A549 (cell line): Measurements from ENCODE around the gene ELOVL6. TPM values are rescaled to one million over a fixed set of nuclear protein-coding genes. Genes with fewer than 3 reads are reported as not detected.

Experiments
- ATAC-seq, 2 experiments: fragments of 200-7000 bp in 1 of 2; fragments of >200 bp in 1 of 2; cut with Nextera tagmentation in 1 of 2; cut with Tn5 transposase in 1 of 2; 3 replicates each; pipeline versions ENCODE4 v1.8.0 to v1.9.1; 2018 to 2020; ENCODE audit warnings: mild to moderate bottlenecking in 1 of 2, moderate library complexity in 1 of 2
- CTCF ChIA-PET: fragments of 300-600 bp; sonication (Branson Sonifier 250); formaldehyde crosslinking; extraction: SDS; loops from one replicate; lab custom pipeline; 2021; ENCODE audit warnings: antibody characterized with exemption, inconsistent platforms; lab: Yijun Ruan, JAX
- POLR2A ChIA-PET: fragments of 350-600 bp; formaldehyde crosslinking; extraction: SDS; loops from one replicate; lab custom pipeline; 2021; ENCODE audit warnings: antibody characterized with exemption, inconsistent platforms; lab: Yijun Ruan, JAX
- DNase-seq, 2 experiments: peaks; one replicate each; pipeline versions ENCODE4 v3.0.0 to v3.0.0-alpha.2; 2011 to 2016; ENCODE audit warnings: low read depth in 1 of 2, low spot score in 1 of 2
- FAIRE-seq: peaks from 2 replicates; lab custom pipeline; 2011; peaks lifted over from hg19 to GRCh38; lab: Jason Lieb, UNC
- H3K27ac ChIP-seq, 2 experiments: fragments of >200 bp; sonication (Bioruptor Twin); formaldehyde crosslinking; 3 replicates each; pipeline ENCODE4 v1.5.1; 2016 to 2017
- H3K4me1 ChIP-seq: fragments of >200 bp; sonication (Bioruptor Twin); formaldehyde crosslinking; 3 replicates; pipeline ENCODE4 v1.6.1; 2016
- H3K4me2 ChIP-seq: fragments of >200 bp; sonication (Bioruptor Twin); formaldehyde crosslinking; 3 replicates; pipeline ENCODE4 v1.6.1; 2016
- H3K4me3 ChIP-seq: fragments of >200 bp; sonication (Bioruptor Twin); formaldehyde crosslinking; 3 replicates; pipeline ENCODE4 v1.5.1; 2016
- H3K9me3 ChIP-seq: fragments of >200 bp; sonication (Bioruptor Twin); formaldehyde crosslinking; 3 replicates; pipeline ENCODE4 v1.6.1; 2016
- BHLHE40 ChIP-seq: IDR thresholded peaks from 2 replicates; pipeline ENCODE4 v1.6.1; 2012; ENCODE audit warnings: low read depth, low read length, inconsistent platforms
- CBX2 ChIP-seq: fragments of 200-600 bp; sonication (generic); IDR thresholded peaks from 2 replicates; pipeline ENCODE4 v1.6.1; 2016; ENCODE audit warnings: low read depth, mild to moderate bottlenecking, borderline replicate concordance
- CEBPB ChIP-seq, 2 experiments: fragments of >200 bp in 1 of 2; sonication (Bioruptor Twin) in 1 of 2; formaldehyde crosslinking in 1 of 2; IDR thresholded peaks; 2 replicates each; pipeline ENCODE4 v1.6.1; 2012 to 2016
- CHD2 ChIP-seq: fragments of 150-350 bp; IDR thresholded peaks from 2 replicates; pipeline ENCODE4 v1.6.1; 2014; ENCODE audit warnings: low read length; ENCODE audit not compliant: partially characterized antibody
- EHF ChIP-seq: fragments of 250-450 bp; sonication (Bioruptor Pico); IDR thresholded peaks from 2 replicates; pipeline ENCODE4 v1.5.0; 2020; ENCODE audit warnings: mild to moderate bottlenecking
- JUN ChIP-seq, 2 experiments: fragments of >200 bp; sonication (Bioruptor Twin); formaldehyde crosslinking; IDR thresholded peaks; 2 replicates in 1 of 2; 3 replicates in 1 of 2; pipeline ENCODE4 v1.6.1; 2016 to 2017
- MAFK ChIP-seq: fragments of 450-650 bp; IDR thresholded peaks from 2 replicates; pipeline ENCODE4 v1.6.1; 2014; ENCODE audit not compliant: partially characterized antibody
- MAZ ChIP-seq: fragments of 150-350 bp; IDR thresholded peaks from 2 replicates; pipeline ENCODE4 v1.6.1; 2014; ENCODE audit warnings: antibody characterized with exemption, low read depth, low read length, borderline replicate concordance
- MYC ChIP-seq: IDR thresholded peaks from 2 replicates; pipeline ENCODE4 v1.6.1; 2012; ENCODE audit warnings: mild to moderate bottlenecking, inconsistent platforms, low read length, improper control_type of control experiment, borderline replicate concordance
- RARB ChIP-seq: fragments of 250-450 bp; sonication (Bioruptor Pico); IDR thresholded peaks from 2 replicates; pipeline ENCODE4 v1.8.0; 2021; ENCODE audit warnings: mild to moderate bottlenecking, moderate library complexity
- RNF2 ChIP-seq: fragments of 200-600 bp; sonication (generic); IDR thresholded peaks from 2 replicates; pipeline ENCODE4 v1.6.1; 2016; ENCODE audit warnings: low read depth, mild to moderate bottlenecking, antibody characterized with exemption, moderate library complexity, borderline replicate concordance
- ZC3H11A ChIP-seq: fragments of 450-650 bp; IDR thresholded peaks from 2 replicates; pipeline ENCODE4 v1.6.1; 2014; ENCODE audit warnings: antibody characterized with exemption, mild to moderate bottlenecking
- ZSCAN20 ChIP-seq: fragments of 250-450 bp; sonication (Bioruptor Pico); IDR thresholded peaks from 2 replicates; pipeline ENCODE4 v1.8.0; 2022; ENCODE audit warnings: mild to moderate bottlenecking, moderate library complexity
- WGBS: methylation state at CpG from one replicate; pipeline ENCODE4 v1.1.6; 2017; ENCODE audit errors: missing lambda C conversion rate; 5-methylcytosine and 5-hydroxymethylcytosine counted together
- polyA plus RNA-seq, 4 experiments: library from polyadenylated mRNA; depleted of rRNA in 3 of 4; stranded (reverse); fragments of >200 nt; fragmentation: RNase III in 1 of 4; extraction: RNeasy Plus Mini Kit Qiagen cat#74134 plus additional on column Dnase treatment in 1 of 4; gene quantifications; 2 replicates in 3 of 4; 3 replicates in 1 of 4; pipeline ENCODE4 v1.2.3, GENCODE V29; 2011 to 2017
- TF ChIP-seq, protein P1 (sequence below): fragments of >200 bp; sonication (Bioruptor Twin); formaldehyde crosslinking; IDR thresholded peaks from 2 replicates; pipeline ENCODE4 v1.6.1; 2016
- TF ChIP-seq, protein P2 (sequence below): fragments of >200 bp; sonication (Bioruptor Twin); formaldehyde crosslinking; IDR thresholded peaks from 3 replicates; pipeline ENCODE4 v1.6.1; 2016
- TF ChIP-seq, protein P3 (sequence below): IDR thresholded peaks from 2 replicates; pipeline ENCODE4 v1.6.1; 2012
- TF ChIP-seq, protein P4 (sequence below): fragments of >200 bp; sonication (Bioruptor Twin); formaldehyde crosslinking; IDR thresholded peaks from 3 replicates; pipeline ENCODE4 v1.5.1; 2016
- TF ChIP-seq, protein P5 (sequence below): fragments of 250-450 bp; sonication (Bioruptor Pico); IDR thresholded peaks from 2 replicates; pipeline ENCODE4 v1.5.0; 2020; ENCODE audit warnings: low read depth, mild to moderate bottlenecking, moderate library complexity
- TF ChIP-seq, protein P6 (sequence below): IDR thresholded peaks from 2 replicates; pipeline ENCODE4 v1.6.1; 2012; ENCODE audit warnings: low read depth, borderline replicate concordance
- TF ChIP-seq, protein P7 (sequence below): fragments of 200-600 bp; sonication (generic); IDR thresholded peaks from 2 replicates; pipeline ENCODE4 v1.6.1; 2016; ENCODE audit warnings: antibody characterized with exemption, mild to moderate bottlenecking, moderate library complexity

ELOVL6 gene
- polyA plus RNA-seq, 2 of the 4 experiments (the other 2 are of a cell fraction): 22.0 to 26.8 TPM

DNA sequence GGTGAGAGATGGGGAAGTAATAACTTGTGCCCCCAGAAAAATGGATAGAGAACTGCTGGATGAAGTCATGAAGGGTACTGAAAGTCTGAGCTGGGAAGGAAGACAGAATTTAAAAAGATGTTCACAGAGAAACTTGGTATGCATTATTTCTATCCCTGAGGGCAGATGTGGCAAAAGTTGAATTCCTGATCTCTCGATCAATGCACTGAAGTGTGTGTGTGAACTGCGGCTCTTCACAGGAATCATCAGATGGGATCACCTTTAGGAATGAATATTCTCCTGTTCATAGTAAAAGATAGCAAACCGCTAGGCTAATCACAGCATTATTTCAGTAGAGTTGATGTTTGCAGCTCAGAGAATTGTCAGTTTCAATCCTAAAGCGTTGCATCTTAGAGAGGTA, 86.4 kb downstream of the ELOVL6 start:
- DNase-seq (no peak), FAIRE-seq (no peak), ATAC-seq (no peak)
- Histone ChIP-seq H3K4me3 (no peak overlapping the region), H3K9me3 (no peaks in the 10 kb centered on the region), H3K4me1 (peaks cover 18% of the 10 kb centered on the region), H3K27ac (no peak overlapping the region), H3K4me2 (no peak overlapping the region)
- ChIA-PET CTCF (no interaction called here), POLR2A (no interaction called here)
- no peak for TF ChIP-seq RARB
- TF ChIP-seq, protein P1, sequence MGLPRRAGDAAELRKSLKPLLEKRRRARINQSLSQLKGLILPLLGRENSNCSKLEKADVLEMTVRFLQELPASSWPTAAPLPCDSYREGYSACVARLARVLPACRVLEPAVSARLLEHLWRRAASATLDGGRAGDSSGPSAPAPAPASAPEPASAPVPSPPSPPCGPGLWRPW: no peak
- no peak for TF ChIP-seq CEBPB (IDR thresholded peaks at IDR 0.05)
- no peak for TF ChIP-seq MAFK
- TF ChIP-seq CHD2: no peak
- TF ChIP-seq EHF (CRISPR knock-in tag): no peak
- no peak for TF ChIP-seq CBX2
- TF ChIP-seq, protein P2, sequence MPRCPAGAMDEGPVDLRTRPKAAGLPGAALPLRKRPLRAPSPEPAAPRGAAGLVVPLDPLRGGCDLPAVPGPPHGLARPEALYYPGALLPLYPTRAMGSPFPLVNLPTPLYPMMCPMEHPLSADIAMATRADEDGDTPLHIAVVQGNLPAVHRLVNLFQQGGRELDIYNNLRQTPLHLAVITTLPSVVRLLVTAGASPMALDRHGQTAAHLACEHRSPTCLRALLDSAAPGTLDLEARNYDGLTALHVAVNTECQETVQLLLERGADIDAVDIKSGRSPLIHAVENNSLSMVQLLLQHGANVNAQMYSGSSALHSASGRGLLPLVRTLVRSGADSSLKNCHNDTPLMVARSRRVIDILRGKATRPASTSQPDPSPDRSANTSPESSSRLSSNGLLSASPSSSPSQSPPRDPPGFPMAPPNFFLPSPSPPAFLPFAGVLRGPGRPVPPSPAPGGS: no peak
- TF ChIP-seq, protein P3, sequence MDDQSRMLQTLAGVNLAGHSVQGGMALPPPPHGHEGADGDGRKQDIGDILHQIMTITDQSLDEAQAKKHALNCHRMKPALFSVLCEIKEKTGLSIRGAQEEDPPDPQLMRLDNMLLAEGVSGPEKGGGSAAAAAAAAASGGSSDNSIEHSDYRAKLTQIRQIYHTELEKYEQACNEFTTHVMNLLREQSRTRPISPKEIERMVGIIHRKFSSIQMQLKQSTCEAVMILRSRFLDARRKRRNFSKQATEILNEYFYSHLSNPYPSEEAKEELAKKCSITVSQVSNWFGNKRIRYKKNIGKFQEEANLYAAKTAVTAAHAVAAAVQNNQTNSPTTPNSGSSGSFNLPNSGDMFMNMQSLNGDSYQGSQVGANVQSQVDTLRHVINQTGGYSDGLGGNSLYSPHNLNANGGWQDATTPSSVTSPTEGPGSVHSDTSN: no peak
- TF ChIP-seq ZC3H11A: no peak
- no peak for TF ChIP-seq RNF2
- TF ChIP-seq BHLHE40: no peak
- TF ChIP-seq, protein P4, sequence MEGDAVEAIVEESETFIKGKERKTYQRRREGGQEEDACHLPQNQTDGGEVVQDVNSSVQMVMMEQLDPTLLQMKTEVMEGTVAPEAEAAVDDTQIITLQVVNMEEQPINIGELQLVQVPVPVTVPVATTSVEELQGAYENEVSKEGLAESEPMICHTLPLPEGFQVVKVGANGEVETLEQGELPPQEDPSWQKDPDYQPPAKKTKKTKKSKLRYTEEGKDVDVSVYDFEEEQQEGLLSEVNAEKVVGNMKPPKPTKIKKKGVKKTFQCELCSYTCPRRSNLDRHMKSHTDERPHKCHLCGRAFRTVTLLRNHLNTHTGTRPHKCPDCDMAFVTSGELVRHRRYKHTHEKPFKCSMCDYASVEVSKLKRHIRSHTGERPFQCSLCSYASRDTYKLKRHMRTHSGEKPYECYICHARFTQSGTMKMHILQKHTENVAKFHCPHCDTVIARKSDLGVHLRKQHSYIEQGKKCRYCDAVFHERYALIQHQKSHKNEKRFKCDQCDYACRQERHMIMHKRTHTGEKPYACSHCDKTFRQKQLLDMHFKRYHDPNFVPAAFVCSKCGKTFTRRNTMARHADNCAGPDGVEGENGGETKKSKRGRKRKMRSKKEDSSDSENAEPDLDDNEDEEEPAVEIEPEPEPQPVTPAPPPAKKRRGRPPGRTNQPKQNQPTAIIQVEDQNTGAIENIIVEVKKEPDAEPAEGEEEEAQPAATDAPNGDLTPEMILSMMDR: no peak
- TF ChIP-seq MAZ: no peak
- no peak for TF ChIP-seq JUN (IDR thresholded peaks at IDR 0.05)
- TF ChIP-seq, protein P5, sequence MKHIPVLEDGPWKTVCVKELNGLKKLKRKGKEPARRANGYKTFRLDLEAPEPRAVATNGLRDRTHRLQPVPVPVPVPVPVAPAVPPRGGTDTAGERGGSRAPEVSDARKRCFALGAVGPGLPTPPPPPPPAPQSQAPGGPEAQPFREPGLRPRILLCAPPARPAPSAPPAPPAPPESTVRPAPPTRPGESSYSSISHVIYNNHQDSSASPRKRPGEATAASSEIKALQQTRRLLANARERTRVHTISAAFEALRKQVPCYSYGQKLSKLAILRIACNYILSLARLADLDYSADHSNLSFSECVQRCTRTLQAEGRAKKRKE (CRISPR knock-in tag): no peak
- no peak for TF ChIP-seq MYC
- TF ChIP-seq, protein P6, sequence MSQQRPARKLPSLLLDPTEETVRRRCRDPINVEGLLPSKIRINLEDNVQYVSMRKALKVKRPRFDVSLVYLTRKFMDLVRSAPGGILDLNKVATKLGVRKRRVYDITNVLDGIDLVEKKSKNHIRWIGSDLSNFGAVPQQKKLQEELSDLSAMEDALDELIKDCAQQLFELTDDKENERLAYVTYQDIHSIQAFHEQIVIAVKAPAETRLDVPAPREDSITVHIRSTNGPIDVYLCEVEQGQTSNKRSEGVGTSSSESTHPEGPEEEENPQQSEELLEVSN: no peak
- TF ChIP-seq, protein P7, sequence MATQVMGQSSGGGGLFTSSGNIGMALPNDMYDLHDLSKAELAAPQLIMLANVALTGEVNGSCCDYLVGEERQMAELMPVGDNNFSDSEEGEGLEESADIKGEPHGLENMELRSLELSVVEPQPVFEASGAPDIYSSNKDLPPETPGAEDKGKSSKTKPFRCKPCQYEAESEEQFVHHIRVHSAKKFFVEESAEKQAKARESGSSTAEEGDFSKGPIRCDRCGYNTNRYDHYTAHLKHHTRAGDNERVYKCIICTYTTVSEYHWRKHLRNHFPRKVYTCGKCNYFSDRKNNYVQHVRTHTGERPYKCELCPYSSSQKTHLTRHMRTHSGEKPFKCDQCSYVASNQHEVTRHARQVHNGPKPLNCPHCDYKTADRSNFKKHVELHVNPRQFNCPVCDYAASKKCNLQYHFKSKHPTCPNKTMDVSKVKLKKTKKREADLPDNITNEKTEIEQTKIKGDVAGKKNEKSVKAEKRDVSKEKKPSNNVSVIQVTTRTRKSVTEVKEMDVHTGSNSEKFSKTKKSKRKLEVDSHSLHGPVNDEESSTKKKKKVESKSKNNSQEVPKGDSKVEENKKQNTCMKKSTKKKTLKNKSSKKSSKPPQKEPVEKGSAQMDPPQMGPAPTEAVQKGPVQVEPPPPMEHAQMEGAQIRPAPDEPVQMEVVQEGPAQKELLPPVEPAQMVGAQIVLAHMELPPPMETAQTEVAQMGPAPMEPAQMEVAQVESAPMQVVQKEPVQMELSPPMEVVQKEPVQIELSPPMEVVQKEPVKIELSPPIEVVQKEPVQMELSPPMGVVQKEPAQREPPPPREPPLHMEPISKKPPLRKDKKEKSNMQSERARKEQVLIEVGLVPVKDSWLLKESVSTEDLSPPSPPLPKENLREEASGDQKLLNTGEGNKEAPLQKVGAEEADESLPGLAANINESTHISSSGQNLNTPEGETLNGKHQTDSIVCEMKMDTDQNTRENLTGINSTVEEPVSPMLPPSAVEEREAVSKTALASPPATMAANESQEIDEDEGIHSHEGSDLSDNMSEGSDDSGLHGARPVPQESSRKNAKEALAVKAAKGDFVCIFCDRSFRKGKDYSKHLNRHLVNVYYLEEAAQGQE: no peak
- no peak for TF ChIP-seq ZSCAN20 (CRISPR knock-in tag)
- 91% methylated on average over 4 of the region's 4 CpGs for WGBS
